AG04449 (cell line): ENCODE results near the gene MGAT4C.

Source experiments
- CTCF ChIA-PET: fragments of 350-600 bp; formaldehyde crosslinking; extraction: SDS; loops from one replicate; lab custom pipeline; 2021; ENCODE audit warnings: antibody characterized with exemption; lab: Yijun Ruan, JAX
- POLR2A ChIA-PET: fragments of 400-600, 350-600 bp; formaldehyde crosslinking; extraction: SDS; loops from one replicate; lab custom pipeline; 2020; ENCODE audit warnings: antibody characterized with exemption, inconsistent platforms; lab: Yijun Ruan, JAX
- DNase-seq: peaks from one replicate; pipeline ENCODE4 v3.0.0-alpha.2; 2010; ENCODE audit warnings: low read depth, low spot score
- H3K4me3 ChIP-seq: 2 replicates; pipeline ENCODE4 v1.5.1; 2011; ENCODE audit warnings: low read depth, mild to moderate bottlenecking, control low read depth, low read length
- TF ChIP-seq, protein P1 (sequence below): IDR thresholded peaks from one replicate; pipeline ENCODE4 v1.5.1; 2011; ENCODE audit warnings: mild to moderate bottlenecking, moderate library complexity, low read length, control low read depth, inconsistent platforms; ENCODE audit not compliant: insufficient read depth; ENCODE audit errors: missing control alignments

Gene MGAT4C

DNA sequence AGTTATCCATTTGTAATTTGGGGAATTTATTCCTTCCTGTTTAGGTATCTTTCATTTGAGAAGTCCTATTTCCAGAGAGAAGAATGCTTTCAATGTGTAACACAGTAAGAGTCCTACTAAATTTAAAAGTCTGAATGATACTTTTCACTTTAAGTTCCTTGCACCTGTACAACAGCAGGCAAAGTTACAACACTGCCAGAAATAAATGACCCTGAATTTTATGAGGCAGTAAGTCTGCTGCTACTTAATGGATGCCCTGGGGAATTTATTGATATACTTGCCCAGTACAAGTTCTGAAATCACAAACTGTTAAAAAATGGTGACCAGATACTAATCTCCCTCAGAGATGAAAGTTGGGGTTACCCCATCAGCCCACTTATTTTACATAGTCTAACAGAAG, 329.0 kb downstream of the MGAT4C start:
- no peak overlapping the region for H3K4me3 ChIP-seq
- CTCF ChIA-PET: no interaction called here

DNA sequence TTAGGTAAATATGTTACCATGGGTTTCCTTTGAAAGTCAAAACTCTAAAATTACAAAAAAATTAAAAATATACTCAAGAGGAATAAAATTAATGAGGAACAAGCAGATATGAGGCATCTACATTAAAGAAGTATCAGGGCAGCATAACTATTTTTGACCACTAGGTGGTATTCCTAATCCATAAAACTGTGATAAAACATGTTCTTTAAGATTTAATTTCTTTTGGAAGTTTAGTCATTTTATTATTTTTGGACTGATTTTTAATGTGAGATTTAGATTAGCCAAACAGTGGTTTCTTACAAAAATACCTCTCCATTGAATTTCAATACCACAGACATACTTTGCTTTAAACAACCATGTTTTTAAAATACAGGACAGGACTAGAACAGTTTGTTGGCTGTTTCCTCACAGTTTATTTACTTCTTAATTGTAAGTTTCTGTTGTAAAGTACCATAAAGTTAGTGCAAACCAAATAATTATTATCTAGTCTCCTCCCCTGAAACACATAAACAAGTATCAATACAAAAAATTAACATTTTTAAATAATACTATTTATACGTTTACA, 332.3 kb downstream of the MGAT4C start:
- CTCF ChIA-PET: interaction anchor here (0.6 to 1.6 kb wide), 9 partner anchors 8 to 1006 kb away, joined by 3 to 10 read pairs (median 5); no protein-coding TSS in a partner anchor
- TF ChIP-seq, protein P1, sequence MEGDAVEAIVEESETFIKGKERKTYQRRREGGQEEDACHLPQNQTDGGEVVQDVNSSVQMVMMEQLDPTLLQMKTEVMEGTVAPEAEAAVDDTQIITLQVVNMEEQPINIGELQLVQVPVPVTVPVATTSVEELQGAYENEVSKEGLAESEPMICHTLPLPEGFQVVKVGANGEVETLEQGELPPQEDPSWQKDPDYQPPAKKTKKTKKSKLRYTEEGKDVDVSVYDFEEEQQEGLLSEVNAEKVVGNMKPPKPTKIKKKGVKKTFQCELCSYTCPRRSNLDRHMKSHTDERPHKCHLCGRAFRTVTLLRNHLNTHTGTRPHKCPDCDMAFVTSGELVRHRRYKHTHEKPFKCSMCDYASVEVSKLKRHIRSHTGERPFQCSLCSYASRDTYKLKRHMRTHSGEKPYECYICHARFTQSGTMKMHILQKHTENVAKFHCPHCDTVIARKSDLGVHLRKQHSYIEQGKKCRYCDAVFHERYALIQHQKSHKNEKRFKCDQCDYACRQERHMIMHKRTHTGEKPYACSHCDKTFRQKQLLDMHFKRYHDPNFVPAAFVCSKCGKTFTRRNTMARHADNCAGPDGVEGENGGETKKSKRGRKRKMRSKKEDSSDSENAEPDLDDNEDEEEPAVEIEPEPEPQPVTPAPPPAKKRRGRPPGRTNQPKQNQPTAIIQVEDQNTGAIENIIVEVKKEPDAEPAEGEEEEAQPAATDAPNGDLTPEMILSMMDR: peak; percentile 35
- H3K4me3 ChIP-seq: no peak overlapping the region

More for the DNA sequence above, 329.0 kb downstream of the MGAT4C start:
- no peak for DNase-seq
- POLR2A ChIA-PET: no interaction called here
- TF ChIP-seq, protein P1: no peak

DNA sequence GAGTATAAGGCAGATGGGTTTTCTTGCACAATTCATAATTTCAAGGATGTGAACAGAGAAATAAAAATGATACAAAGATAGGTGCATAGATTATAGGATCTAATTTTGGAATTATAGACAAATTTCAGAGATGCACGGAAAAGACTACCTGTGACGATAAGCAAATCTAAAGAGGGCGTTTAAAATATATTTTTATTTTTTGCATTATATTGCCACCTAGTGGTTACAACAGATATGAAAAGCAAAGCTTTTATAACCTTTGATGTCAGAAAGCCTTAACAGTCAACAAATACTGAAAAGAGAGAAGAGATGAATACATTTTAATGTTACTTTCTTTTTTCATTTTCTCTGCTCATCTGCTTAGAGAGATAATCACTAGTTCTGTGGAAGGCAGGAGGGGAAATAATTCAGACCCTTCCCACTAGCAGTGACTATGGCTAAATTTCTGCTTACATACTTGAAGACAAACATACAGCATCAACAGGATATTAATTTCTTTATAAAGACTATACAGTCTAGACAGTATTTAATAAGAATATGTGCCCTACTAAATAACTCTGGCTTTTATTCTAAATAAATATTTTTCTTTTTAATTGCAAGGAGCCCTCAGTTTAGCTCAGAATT, 335.8 kb downstream of the MGAT4C start:
- TF ChIP-seq, protein P1: peak; percentile 4
- POLR2A ChIA-PET: no interaction called here
- no peak for DNase-seq
- no peak overlapping the region for H3K4me3 ChIP-seq
- CTCF ChIA-PET: interaction anchor here (0.6 to 3.9 kb wide), 21 partner anchors 9 to 996 kb away, joined by 3 to 38 read pairs (median 4); no protein-coding TSS in a partner anchor

More for the DNA sequence above, 332.3 kb downstream of the MGAT4C start:
- POLR2A ChIA-PET: no interaction called here
- peak; percentile 7 for DNase-seq
